Umbilical cord (tissue), 2 donors: Measurements from ENCODE around the gene PIGQ. TPM values are rescaled to one million over a fixed set of nuclear protein-coding genes. Genes with fewer than 3 reads are reported as not detected.

ENCODE experiments used
- DNase-seq: peaks from one replicate; pipeline ENCODE4 v3.0.0-alpha.2; 2015; ENCODE audit warnings: low spot score
- total RNA-seq: library from RNA; depleted of rRNA; stranded (reverse); fragments of >200 nt; gene quantifications from one replicate; pipeline ENCODE4 v1.2.3, GENCODE V29; 2014; ENCODE audit warnings: low replicate concordance; ENCODE audit not compliant: insufficient read depth

The PIGQ gene
- total RNA-seq, 1 donor from 2014 or later: 18.5 TPM

DNA sequence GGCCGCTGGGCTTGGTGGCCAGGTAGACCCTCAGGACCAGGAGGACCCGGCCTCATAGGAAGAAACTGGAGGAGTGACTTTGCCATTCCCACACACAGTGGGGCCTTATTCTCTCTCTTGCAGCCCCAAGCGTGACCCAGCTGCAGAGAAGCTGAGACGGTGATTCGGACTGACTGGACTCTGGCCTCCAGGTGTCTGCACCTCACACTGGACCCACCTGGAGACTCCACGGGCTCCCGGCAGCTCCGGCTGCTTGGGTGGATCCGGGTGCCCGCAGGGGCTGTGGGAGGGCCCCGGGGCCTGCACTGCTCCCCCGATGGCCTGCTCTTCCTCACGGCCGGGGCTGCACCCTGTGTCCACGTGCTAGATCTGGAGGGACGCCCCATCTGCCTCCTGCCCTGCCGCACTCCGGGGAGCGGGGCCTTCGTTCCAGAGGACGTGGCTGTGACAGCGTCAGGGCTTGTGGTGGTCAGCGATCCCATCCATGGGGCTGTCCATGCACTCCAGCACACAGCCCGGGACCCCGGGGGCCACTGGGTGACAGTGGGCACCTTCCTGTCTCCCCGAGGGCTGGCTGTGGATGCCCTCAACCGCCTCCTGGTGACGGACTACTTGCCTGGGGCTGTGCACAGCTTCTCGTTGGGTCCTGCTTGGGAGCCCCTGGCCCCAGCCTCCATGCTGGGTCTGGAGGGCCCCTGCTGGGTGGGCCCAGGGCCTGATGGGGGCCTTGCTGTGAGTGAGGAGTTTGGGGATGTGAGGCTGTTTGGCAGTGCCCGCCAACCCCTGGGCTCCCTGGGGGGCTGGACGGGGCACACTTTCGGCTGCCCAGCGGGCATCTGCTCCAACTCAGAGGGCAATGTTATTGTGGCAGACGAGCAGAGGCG is 2.2 kb upstream of the PIGQ start:
- DNase-seq: no peak

DNA sequence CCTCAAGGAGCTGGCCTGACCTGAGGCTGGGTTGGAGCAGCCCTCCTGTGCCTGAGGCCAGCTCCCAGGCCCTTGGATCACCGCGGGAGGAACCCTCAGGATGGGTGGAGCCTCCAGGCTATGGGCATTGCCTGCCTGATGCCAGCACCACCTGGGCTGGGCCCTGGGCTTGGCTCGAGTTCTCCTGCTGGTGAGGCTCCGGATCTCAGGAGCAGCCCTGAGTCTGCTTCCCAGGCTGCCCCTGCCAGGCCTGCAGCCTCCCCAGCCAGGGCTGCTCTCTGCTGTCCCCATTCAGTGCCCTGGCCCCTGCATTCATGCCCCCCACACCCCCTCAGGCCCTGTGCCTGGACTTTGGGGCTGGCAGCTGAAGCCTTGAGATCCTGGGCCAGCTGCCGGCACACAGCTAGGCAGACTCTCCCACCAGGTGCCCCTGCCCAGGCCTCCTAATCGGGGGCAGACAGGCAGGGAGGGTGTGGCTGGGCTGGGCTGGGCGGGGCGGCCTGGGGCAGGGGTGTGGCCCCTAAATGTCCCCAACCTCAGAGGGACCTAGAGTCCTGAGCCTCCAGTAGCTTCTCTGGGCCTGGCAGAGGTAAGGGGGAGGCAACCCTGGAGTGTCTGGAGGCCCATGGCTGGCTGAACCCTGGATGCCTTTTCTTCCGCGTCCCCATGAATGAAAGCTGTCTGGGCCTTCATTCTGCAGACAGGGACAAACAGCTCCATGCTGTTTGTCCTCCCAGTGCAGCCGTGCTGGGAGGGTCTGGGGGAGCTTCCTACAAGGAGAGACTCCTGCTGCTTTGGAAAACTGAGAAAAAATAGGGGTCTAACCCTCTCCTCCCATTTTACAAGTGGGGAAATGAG is 1.1 kb upstream of the PIGQ start:
- no peak for DNase-seq

DNA sequence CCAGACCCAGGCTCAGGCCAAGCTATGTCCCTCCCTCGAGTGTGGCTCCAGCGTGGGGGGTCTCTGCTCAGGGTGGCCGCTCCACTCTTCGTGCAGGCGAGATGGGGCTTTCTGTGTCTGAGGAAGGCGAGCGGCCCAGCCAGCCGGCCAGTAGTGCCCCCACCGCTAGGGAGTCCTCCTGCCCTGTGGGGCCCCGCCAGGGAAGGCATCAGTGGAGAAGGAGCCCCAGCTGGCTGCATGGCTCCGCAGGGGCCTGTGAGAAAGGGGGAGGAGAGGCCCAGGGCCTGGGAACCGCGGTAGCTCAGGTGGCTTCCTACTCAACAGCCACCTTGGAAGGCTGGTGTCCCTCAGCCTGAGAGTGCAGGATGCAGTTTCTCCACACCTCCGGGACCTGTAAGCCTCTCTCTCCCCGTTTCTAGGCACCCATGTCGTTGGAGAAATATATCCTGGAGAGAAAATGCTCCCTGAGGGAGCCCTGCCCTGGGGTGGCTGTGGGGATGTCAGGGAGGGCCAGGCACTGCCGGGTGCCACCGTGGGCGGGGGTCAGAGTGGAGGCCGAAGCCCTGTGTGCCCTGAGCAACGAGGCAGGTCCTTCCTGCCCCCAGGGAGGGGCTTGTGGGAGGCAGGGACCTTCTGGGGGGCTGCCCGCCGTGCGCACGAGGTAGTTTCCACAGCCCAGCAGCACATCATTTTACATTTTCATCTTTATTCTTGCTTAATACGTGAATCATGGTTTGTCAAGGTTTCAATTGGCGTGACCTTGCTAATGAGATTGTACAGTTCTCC is 3.3 kb downstream of the PIGQ start:
- DNase-seq: no peak

GRCh38 chr16:574021-574760 is 4.4 kb downstream of the PIGQ start:
- no peak for DNase-seq

GRCh38 chr16:575354-576196 is 5.8 kb downstream of the PIGQ start:
- DNase-seq: no peak

DNA sequence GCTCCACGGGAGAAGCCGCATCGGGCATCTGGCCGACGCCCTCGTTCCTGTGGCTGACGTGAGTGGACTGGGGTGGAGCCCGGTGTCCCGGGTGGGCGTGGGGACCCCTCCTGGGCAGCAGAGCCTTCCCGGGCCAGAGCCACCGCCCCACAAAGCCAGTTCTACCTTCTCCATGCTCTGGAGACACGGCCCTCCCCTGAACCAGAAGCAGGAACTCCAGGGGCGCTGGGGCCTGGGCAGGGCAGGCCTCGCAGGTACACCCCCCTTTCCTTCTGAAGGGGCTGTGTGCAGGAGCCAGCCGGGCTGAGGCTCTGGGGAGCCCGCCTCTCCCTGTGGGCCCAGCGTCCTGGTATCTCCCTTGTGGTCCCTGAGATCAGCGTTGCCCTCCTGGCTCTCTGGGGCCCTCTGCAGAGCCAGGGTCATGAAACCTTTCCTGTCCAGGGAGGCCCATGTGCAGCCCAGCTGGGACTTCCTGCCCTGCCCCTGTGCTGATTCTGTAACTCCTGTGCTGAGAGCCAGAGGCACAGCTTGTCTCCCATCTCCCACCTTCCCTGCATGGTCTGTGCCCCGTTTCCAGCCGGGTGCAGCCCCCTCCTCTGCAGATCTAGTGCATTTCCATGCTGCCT is 6.5 kb downstream of the PIGQ start:
- no peak for DNase-seq

DNA sequence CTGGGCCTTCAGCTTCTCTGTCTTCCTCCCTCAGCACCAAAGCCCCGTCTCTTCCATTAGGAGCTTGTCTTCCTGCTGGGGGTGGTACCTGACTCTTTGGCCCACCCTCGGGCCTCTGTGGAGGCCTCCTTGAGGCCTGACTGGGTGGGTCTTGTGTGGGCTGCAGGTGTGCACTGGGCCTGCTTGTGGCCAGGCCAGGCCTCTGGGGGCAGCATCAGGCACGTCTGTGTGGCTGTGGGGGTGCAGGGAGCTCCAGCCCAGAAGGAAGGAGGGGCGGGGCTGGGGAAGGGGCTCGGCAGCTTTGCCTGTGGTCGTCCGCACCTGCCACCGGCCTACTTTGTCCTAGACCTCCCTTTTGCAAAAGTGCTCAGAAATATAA is 7.0 kb downstream of the PIGQ start:
- DNase-seq: no peak

GRCh38 chr16:577796-578195 is 8.0 kb downstream of the PIGQ start:
- no peak for DNase-seq

DNA sequence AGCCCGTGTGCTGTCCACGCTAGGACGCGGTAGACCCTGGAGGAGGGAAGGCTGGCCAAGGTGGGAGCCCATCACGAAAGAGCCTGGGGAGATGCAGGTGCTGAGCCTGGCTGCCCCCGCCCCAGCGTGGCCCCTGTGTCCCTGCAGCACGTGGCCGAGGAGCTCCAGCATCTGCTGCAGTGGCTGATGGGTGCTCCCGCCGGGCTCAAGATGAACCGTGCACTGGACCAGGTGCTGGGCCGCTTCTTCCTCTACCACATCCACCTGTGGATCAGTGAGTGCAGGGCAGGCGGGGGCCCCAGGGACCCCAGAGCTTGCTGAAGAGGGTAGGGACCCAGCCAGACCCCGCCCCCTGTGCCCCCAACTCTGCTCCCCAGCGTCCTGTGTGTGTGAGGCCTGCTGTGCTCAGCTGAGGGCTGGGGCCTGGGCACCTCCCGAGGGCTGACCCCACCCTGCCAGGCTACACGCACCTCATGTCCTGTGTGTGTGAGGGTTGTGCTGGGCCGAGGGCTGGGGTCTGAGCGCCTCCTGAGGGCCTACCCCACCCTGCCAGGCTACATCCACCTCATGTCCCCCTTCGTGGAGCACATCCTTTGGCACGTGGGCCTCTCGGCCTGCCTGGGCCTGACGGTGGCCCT is 8.6 kb downstream of the PIGQ start:
- DNase-seq: no peak

GRCh38 chr16:578870-579405 is 9.2 kb downstream of the PIGQ start:
- DNase-seq: peak; percentile 63

DNA sequence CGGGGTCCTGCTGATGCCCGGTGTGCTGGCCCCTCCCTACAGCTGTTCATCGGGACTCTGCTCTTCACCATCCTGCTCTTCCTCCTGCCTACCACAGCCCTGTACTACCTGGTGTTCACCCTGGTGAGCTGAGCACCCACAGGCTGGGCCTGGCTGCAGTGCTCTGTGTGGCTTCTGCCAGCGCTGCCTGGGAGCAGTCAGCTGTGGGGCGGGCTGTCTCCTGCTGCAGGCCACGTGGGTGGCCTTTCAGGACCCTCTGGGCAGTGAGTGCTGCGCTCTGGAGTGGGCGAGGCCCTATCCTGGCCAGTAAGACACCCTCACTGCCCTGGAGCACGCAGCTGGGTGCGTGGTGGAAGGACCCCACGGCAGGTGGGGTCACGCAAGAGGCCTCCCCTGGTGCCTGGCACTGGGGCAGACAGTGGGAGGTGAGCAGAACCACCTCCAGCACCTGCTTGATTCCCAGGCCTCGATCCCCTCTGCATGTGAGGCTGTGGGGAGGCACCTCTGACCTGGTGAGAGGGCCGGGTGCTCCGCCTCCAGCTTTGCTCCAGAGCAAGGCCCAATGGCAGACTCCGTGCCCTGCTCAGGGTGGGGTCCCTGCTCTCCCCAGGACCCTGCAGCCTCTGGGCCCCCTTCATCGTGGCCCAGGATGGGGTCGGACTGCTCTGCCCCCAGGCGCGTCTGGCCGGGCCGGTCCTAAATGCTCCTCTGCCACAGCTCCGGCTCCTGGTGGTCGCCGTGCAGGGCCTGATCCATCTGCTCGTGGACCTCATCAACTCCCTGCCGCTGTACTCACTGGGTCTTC is 10.6 kb downstream of the PIGQ start:
- DNase-seq: no peak

GRCh38 chr16:580946-581498 is 11.3 kb downstream of the PIGQ start:
- no peak for DNase-seq

GRCh38 chr16:582218-582613 is 12.4 kb downstream of the PIGQ start:
- DNase-seq: no peak

DNA sequence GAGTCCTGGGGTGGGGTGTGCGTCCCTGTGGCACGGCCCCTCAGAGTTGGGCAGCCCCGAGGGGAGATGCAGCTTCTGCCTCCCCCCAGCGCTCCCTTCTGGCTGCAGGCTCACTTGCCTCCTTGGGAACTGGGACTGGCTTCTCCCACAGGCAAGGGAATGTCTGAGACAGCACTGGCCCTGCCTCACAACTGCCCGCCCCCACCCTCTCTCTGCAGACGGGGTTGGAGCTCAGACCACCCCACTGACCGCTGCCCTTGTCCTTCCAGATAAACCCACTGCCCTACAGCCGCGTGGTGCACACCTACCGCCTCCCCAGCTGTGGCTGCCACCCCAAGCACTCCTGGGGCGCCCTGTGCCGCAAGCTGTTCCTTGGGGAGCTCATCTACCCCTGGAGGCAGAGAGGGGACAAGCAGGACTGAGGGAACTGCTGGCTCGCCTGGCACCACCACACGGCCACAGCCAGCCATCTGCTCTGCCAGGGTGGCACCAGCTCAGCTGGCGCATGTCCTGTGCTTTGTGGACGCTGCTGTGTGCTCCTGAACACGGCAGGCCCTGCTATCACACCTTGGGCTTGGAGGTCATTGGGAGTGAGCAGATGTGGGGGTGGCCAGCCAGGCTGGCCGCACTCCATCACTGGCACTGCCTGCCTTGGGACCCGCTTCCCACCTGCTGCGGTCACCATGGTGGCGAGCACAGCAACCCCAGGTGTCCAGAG is 13.0 kb downstream of the PIGQ start:
- no peak for DNase-seq

GRCh38 chr16:583470-583814 is 13.7 kb downstream of the PIGQ start:
- DNase-seq: no peak

DNA sequence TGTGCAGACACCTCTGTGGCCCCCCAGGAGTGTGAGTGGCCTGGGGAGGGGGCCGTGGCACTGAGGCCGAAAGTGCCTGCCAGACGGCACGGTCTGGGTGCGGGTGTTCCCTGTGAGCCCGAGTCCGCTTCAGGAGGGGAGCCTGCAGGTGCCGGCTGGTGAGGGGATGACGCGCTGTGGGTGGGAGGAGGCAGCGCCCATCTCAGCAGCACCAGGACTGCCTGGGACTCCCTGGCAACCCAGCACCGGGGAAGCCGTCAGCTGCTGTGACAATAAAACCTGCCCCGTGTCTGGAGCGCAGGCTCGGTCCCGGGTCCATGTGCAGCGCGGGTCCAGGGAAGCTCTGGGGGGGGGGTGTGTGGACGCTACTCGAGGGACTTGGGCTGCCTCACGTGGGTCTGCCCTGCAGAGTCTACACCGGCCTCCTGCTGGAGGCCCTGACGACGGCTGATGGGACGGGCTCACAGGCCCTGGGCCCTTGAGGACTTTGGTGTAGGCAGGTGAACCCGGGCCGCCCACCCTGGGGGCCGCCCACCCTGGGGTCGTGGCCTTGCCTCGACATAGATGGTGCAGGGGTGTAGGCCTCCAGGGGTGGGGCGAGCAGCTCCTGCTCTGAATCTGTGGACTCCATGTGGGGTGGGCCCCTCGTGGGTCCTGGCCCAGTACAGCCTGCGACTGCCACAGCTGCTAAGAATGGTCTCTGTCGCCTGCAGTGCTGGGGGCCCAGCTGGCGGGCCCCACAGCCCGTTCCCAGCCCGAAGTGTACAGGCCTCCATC is 14.2 kb downstream of the PIGQ start:
- no peak for DNase-seq

DNA sequence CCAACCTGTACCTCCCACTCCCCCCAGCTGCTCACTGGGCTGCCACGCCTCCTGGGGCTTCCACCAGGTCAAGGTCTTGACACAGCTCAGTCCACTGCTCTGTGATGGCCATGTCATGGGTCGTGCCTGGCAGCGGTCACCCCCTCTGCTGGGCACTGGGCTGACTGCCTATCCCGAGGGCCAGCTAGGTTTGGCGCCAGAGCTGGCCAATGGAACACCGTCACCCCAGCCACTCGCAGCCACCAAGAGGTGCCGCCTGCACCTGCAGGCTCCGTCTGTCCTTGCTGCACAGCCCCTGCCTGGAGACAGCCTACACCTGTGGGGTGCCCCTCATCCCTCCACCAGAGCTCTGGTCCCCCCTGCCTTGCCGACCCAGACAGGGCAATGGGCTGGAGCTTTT is 15.6 kb downstream of the PIGQ start:
- no peak for DNase-seq
